Measurements from ENCODE around the gene CARD11.

GRCh38 chr7:2956526-2957368, 86.9 kb downstream of the CARD11 start:
- TF ChIP-seq CTCF (IDR thresholded peaks at IDR 0.05) (no peak), POLR2A (IDR thresholded peaks at IDR 0.05; ENCODE audit: low read depth) (no peak), EP300 (IDR thresholded peaks at IDR 0.05) (no peak), POLR2AphosphoS5 (IDR thresholded peaks at IDR 0.05) (no peak)

All from esophagus muscularis mucosa (tissue), 4 donors.